VCaP (cell line): ENCODE results near the gene RPTOR.

Experiments used
- H3K27ac ChIP-seq: fragments of 450-650 bp; 2 replicates; pipeline ENCODE4 v1.5.1; 2017
- CTCF ChIP-seq: fragments of 450-650 bp; conservative IDR thresholded peaks from 2 replicates; pipeline ENCODE4 v1.5.1; 2017; ENCODE audit warnings: mild to moderate bottlenecking, moderate library complexity

RPTOR gene

GRCh38 chr17:80976701-80977100 lies 432.1 kb downstream of the RPTOR start:
- H3K27ac ChIP-seq: no peak overlapping the region
- no peak for TF ChIP-seq CTCF

- TF ChIP-seq CTCF: no peak
- H3K27ac ChIP-seq: no peak overlapping the region
Observed at GRCh38 chr17:80977172-80977571, 432.5 kb downstream of the RPTOR start.

GRCh38 chr17:80978499-80979497 lies 434.2 kb downstream of the RPTOR start:
- no peak for TF ChIP-seq CTCF
- no peak overlapping the region for H3K27ac ChIP-seq

- no peak overlapping the region for H3K27ac ChIP-seq
- no peak for TF ChIP-seq CTCF
Observed at GRCh38 chr17:80979547-80980378, 435.1 kb downstream of the RPTOR start.

GRCh38 chr17:80980397-80981061 lies 435.9 kb downstream of the RPTOR start:
- no peak overlapping the region for H3K27ac ChIP-seq
- no peak for TF ChIP-seq CTCF

- H3K27ac ChIP-seq: no peak overlapping the region
- peak; percentile 94 for TF ChIP-seq CTCF
Observed at GRCh38 chr17:80981062-80981902, 436.6 kb downstream of the RPTOR start.
